HEK293 (cell line): ENCODE data around the gene MARCKSL1.

Experiments
- GLI2 ChIP-seq: fragments of 450-650 bp; formaldehyde crosslinking; IDR thresholded peaks from 2 replicates; pipeline ENCODE4; 2017; ENCODE audit warnings: missing biosample characterization, missing genetic modification characterization, low read depth, borderline replicate concordance
- TCF7L2 ChIP-seq: IDR thresholded peaks from 2 replicates; pipeline ENCODE4 v1.6.1; 2011; ENCODE audit warnings: low read depth, mild to moderate bottlenecking, inconsistent platforms, low read length, moderate library complexity, borderline replicate concordance
- YY1 ChIP-seq: fragments of 450-650 bp; formaldehyde crosslinking; IDR thresholded peaks from 2 replicates; pipeline ENCODE4 v1.5.1; 2018; ENCODE audit warnings: missing biosample characterization, missing genetic modification characterization
- ZBTB10 ChIP-seq: fragments of 450-650 bp; formaldehyde crosslinking; IDR thresholded peaks from 2 replicates; pipeline ENCODE4 v1.5.1; 2016; ENCODE audit warnings: missing biosample characterization, missing genetic modification characterization
- ZBTB7A ChIP-seq: fragments of 450-650 bp; formaldehyde crosslinking; IDR thresholded peaks from 2 replicates; pipeline ENCODE4 v1.5.1; 2016; ENCODE audit warnings: low read depth, missing biosample characterization, missing genetic modification characterization
- ZNF133 ChIP-seq: fragments of 450-650 bp; formaldehyde crosslinking; IDR thresholded peaks from 2 replicates; pipeline ENCODE4 v1.5.1; 2016; ENCODE audit warnings: missing biosample characterization, missing genetic modification characterization
- ZNF266 ChIP-seq: fragments of 450-650 bp; formaldehyde crosslinking; IDR thresholded peaks from 2 replicates; pipeline ENCODE4 v1.5.1; 2016; ENCODE audit warnings: missing biosample characterization, missing genetic modification characterization, low read depth
- ZNF580 ChIP-seq: fragments of 450-650 bp; formaldehyde crosslinking; IDR thresholded peaks from 2 replicates; pipeline ENCODE4 v1.5.1; 2016; ENCODE audit warnings: missing biosample characterization, missing genetic modification characterization
- ZNF830 ChIP-seq: fragments of 450-650 bp; IDR thresholded peaks from 2 replicates; pipeline ENCODE4 v1.5.0; 2018; ENCODE audit warnings: missing biosample characterization, missing genetic modification characterization, low read depth, mild to moderate bottlenecking, moderate library complexity
- TF ChIP-seq, protein P1 (sequence below): fragments of 450-650 bp; formaldehyde crosslinking; IDR thresholded peaks from 2 replicates; pipeline ENCODE4 v1.5.1; 2016; ENCODE audit warnings: missing biosample characterization, missing genetic modification characterization
- TF ChIP-seq, protein P2 (sequence below): fragments of 450-650 bp; formaldehyde crosslinking; IDR thresholded peaks from 2 replicates; pipeline ENCODE4 v1.5.1; 2016; ENCODE audit warnings: missing biosample characterization, missing genetic modification characterization

DNA sequence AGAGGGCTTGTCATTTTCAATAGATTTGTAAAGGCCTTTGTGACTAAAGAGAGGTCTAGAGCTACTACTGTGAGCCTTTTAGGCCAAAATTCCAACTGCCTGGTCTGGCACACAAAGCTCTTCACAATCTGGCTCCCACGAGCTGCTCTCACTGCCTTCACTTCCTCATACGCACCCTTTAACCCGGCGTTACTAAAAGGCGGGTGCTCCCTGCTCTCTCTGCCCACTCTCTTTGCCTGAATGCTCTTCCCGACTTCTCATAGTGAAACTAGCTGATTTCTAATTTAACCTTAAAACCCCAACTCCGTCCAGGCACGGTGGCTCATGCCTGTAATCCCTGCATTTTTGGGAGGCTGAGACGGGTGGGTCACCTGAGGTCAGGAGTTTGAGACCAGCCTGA is 44.0 kb upstream of the MARCKSL1 start:
- TF ChIP-seq, protein P1, sequence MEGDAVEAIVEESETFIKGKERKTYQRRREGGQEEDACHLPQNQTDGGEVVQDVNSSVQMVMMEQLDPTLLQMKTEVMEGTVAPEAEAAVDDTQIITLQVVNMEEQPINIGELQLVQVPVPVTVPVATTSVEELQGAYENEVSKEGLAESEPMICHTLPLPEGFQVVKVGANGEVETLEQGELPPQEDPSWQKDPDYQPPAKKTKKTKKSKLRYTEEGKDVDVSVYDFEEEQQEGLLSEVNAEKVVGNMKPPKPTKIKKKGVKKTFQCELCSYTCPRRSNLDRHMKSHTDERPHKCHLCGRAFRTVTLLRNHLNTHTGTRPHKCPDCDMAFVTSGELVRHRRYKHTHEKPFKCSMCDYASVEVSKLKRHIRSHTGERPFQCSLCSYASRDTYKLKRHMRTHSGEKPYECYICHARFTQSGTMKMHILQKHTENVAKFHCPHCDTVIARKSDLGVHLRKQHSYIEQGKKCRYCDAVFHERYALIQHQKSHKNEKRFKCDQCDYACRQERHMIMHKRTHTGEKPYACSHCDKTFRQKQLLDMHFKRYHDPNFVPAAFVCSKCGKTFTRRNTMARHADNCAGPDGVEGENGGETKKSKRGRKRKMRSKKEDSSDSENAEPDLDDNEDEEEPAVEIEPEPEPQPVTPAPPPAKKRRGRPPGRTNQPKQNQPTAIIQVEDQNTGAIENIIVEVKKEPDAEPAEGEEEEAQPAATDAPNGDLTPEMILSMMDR (tag by site-specific recombination) = no peak
- no peak for TF ChIP-seq ZNF830 (tag by site-specific recombination)
- TF ChIP-seq, protein P2, sequence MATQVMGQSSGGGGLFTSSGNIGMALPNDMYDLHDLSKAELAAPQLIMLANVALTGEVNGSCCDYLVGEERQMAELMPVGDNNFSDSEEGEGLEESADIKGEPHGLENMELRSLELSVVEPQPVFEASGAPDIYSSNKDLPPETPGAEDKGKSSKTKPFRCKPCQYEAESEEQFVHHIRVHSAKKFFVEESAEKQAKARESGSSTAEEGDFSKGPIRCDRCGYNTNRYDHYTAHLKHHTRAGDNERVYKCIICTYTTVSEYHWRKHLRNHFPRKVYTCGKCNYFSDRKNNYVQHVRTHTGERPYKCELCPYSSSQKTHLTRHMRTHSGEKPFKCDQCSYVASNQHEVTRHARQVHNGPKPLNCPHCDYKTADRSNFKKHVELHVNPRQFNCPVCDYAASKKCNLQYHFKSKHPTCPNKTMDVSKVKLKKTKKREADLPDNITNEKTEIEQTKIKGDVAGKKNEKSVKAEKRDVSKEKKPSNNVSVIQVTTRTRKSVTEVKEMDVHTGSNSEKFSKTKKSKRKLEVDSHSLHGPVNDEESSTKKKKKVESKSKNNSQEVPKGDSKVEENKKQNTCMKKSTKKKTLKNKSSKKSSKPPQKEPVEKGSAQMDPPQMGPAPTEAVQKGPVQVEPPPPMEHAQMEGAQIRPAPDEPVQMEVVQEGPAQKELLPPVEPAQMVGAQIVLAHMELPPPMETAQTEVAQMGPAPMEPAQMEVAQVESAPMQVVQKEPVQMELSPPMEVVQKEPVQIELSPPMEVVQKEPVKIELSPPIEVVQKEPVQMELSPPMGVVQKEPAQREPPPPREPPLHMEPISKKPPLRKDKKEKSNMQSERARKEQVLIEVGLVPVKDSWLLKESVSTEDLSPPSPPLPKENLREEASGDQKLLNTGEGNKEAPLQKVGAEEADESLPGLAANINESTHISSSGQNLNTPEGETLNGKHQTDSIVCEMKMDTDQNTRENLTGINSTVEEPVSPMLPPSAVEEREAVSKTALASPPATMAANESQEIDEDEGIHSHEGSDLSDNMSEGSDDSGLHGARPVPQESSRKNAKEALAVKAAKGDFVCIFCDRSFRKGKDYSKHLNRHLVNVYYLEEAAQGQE = no peak
- no peak for TF ChIP-seq GLI2
- TF ChIP-seq ZNF266 (tag by site-specific recombination) = no peak
- TF ChIP-seq ZNF133 (tag by site-specific recombination) = no peak
- no peak for TF ChIP-seq ZBTB7A (tag by site-specific recombination)
- TF ChIP-seq TCF7L2 = no peak
- no peak for TF ChIP-seq ZNF580
- TF ChIP-seq YY1 (tag by site-specific recombination) = no peak
- no peak for TF ChIP-seq ZBTB10
